ELF-1 (cell line): ENCODE results near the gene ARID1B.

Experiments
- DNase-seq: peaks from one replicate; pipeline ENCODE4 v3.0.0-alpha.2; 2016; ENCODE audit warnings: low read depth, low spot score

The ARID1B gene

GRCh38 chr6:156877126-156877863, 100.1 kb downstream of the ARID1B start:
- no peak for DNase-seq

GRCh38 chr6:156878681-156879080, 101.5 kb downstream of the ARID1B start:
- no peak for DNase-seq

GRCh38 chr6:156879186-156879585, 102.0 kb downstream of the ARID1B start:
- DNase-seq, result no peak

- DNase-seq, result no peak
Observed at GRCh38 chr6:156879591-156879990, 102.4 kb downstream of the ARID1B start.

- DNase-seq, result peak; percentile 64
Observed at GRCh38 chr6:156880913-156881312, 103.7 kb downstream of the ARID1B start.

GRCh38 chr6:156881687-156882629, 104.8 kb downstream of the ARID1B start:
- no peak for DNase-seq

- DNase-seq, result no peak
Observed at GRCh38 chr6:156883497-156884252, 106.5 kb downstream of the ARID1B start.

GRCh38 chr6:156884306-156884705, 107.1 kb downstream of the ARID1B start:
- no peak for DNase-seq

GRCh38 chr6:156885562-156885961, 108.4 kb downstream of the ARID1B start:
- DNase-seq, result no peak

- DNase-seq, result no peak
Observed at GRCh38 chr6:156886409-156886808, 109.2 kb downstream of the ARID1B start.

- DNase-seq, result no peak
Observed at GRCh38 chr6:156887623-156888269, 110.6 kb downstream of the ARID1B start.

- DNase-seq, result no peak
Observed at GRCh38 chr6:156889469-156889868, 112.3 kb downstream of the ARID1B start.

- no peak for DNase-seq
Observed at GRCh38 chr6:156889986-156890385, 112.8 kb downstream of the ARID1B start.

GRCh38 chr6:156890627-156891314, 113.6 kb downstream of the ARID1B start:
- DNase-seq, result no peak

- no peak for DNase-seq
Observed at GRCh38 chr6:156897907-156898531, 120.8 kb downstream of the ARID1B start.

GRCh38 chr6:156899071-156899470, 121.9 kb downstream of the ARID1B start:
- no peak for DNase-seq

- DNase-seq, result no peak
Observed at GRCh38 chr6:156899532-156900135, 122.5 kb downstream of the ARID1B start.

GRCh38 chr6:156900292-156900691, 123.1 kb downstream of the ARID1B start:
- DNase-seq, result no peak

GRCh38 chr6:156901309-156902019, 124.3 kb downstream of the ARID1B start:
- DNase-seq, result no peak
